Dermis blood vessel endothelial cell (primary cell): ENCODE measurements around the gene AGBL4. TPM values are rescaled to one million over a fixed set of nuclear protein-coding genes. Genes with fewer than 3 reads are reported as not detected.

Source experiments
- DNase-seq: peaks from one replicate; pipeline ENCODE4 v3.0.0; 2010
- total RNA-seq: library from RNA; depleted of rRNA; stranded (reverse); fragments of >200 nt; gene quantifications from 2 replicates; pipeline ENCODE4 v1.2.3, GENCODE V29; 2014

Gene AGBL4
- total RNA-seq, 1 donor from 2014 or later = not detected

DNA sequence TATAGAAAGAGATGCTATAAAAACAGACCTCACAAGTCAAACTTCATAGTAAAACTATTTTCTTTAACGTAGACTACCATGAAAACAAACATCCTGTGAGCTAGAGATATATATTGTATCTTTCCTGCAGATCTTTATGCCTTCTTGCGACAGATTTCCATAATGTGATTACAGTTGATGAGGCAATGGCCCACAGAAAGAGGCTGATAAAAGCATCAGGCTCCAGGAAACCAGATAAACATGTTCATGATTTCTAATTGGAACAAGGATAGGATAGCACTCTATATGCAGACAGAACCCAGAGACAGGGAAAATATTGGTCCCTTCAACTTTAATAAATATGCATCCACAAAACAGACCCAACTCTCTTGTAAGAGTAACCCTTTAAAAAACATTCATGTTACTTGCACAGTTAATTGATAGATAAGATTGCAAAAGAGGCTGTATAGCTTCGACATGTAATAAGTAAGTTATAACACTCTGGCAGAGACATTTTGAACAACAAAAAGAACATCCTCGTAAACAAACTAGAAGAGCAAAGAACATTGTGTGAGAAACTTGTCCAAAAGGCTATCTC lies 329.4 kb downstream of the AGBL4 start:
- no peak for DNase-seq

GRCh38 chr1:49686107-49686506 lies 337.6 kb downstream of the AGBL4 start:
- DNase-seq = no peak

DNA sequence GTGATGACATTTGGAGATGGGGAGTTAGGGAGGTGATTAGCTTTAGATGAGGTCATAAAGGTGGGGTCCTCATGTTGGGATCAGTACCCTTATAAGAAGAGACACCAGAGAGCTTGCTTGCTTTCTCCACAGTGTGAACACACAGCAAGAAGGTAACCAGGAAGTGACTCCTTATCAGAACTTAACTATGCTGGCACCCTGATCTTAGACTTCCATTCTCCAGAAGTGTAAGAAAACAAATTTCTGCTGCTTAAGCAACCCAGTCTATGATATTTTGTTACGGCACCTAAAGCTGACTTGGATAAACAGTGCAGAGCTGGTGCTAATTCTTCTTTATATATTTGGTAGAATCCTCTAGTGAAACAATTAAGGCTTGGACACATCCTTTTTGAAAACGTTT lies 346.0 kb downstream of the AGBL4 start:
- DNase-seq = no peak

GRCh38 chr1:49651136-49651535 lies 372.6 kb downstream of the AGBL4 start:
- DNase-seq = no peak

DNA sequence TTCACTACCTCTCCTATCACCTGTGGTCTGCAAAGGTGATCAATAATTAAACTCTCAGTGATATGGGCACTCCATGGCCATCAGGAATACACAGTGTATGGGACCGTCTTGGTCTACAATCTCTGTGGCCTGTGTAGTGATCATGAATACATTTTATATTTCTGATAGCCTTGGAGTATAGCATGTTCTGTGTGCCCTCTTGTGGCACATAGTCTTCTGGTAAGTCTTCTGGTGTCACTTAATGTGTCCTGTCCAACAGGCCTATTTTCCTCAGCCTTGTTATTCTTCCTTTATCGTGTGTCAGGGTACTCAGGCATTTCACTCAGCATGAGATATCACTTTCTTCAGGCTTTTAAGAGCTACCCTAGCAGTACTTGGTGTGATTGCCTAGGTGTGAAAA lies 393.6 kb downstream of the AGBL4 start:
- DNase-seq = no peak

DNA sequence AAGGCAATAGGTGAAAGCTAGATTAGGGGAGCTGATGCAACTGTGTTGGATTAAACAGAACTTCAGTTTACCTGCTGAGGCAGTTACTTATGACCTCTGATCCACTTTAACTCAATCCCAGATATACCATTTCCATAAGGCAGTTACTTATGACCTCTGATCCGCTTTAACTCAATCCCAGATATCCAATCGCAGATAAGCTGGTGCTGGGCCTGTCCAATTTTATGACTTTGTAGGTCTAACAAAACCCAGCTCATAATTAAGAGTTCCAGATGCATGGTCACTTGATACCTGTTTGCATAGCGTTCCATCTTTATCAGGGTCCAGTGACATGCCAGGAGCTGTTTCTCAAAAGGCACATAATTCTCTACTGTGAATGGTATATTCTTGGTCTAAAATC lies 396.0 kb downstream of the AGBL4 start:
- DNase-seq = no peak

GRCh38 chr1:49626472-49626871 lies 397.3 kb downstream of the AGBL4 start:
- no peak for DNase-seq

- DNase-seq = no peak
Measured at GRCh38 chr1:49622877-49623276, 400.9 kb downstream of the AGBL4 start.

GRCh38 chr1:49606082-49606481 lies 417.7 kb downstream of the AGBL4 start:
- no peak for DNase-seq

DNA sequence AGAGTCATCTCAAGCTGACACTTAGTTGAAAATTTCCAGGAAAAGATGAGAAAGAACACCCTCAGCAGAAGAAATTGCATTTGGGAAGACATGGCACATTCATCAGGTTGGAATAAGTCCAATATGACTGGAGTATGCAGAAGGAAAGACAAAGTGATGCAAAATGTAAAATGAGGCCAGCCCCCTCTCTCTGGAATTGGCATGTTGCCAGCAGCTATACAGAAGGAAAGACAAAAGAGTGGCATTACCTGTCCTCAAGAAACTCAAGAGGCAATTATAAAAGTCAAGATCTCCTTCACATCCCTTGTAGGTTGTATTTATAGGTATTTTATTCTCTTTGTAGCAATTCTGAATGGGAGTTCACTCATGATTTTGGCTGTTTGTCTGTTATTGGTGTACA lies 426.3 kb downstream of the AGBL4 start:
- DNase-seq = no peak

DNA sequence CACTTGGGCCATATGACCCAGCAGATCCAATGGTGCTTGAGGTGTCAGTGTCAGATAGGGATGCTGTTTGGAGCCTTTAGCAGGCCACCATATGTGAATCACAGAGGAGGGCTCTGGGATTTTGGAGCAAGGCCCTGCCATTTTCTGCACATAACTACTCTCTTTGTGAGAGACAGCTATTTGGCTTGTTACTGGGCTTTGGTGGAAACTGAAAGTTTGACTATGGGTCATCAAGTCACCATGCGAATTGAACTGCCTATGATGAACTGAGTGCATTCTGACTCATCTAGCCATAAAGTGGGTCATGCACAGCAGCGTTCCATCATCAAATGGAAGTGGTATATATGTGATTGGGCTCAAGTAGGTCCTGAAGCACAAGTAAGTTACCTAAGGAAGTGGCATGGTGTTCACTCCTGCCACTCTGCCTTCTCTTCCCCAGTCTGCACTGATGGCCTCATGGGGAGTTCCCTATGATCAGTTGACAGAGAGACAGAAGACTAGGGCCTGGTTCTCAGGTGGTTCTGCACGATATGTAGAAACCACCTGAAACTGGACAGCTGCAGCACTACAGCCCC lies 447.3 kb downstream of the AGBL4 start:
- DNase-seq = no peak

DNA sequence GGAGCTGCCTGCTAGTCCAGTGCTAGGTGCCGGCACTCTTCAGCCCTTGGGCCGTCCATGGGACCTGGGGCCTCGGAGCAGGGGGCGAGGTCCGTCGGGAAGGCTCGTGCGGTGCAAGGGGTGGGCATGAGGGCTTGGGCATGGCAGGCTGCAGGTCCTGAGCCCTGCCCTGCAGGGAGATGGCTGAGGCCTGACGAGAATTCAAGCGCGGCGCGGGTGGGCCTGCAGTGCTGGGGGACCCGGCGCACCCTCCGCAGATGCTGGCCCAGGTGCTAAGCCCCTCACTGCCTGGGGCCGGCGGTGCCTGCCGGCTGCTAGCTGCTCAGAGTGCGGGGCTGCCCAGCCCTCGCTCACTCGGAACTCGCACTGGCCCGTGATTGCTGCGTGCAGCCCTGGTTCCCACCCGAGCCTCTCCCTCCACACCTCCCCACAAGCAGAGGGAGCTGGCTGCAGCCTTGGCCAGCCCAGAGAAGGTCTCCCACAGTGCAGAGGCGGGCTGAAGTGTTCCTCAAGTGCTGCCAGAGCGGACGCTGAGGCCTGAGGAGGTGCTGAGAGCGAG lies 467.0 kb downstream of the AGBL4 start:
- no peak for DNase-seq

- no peak for DNase-seq
Measured at GRCh38 chr1:49552101-49552500, 471.7 kb downstream of the AGBL4 start.

GRCh38 chr1:49544615-49545014 lies 479.1 kb downstream of the AGBL4 start:
- DNase-seq = no peak

DNA sequence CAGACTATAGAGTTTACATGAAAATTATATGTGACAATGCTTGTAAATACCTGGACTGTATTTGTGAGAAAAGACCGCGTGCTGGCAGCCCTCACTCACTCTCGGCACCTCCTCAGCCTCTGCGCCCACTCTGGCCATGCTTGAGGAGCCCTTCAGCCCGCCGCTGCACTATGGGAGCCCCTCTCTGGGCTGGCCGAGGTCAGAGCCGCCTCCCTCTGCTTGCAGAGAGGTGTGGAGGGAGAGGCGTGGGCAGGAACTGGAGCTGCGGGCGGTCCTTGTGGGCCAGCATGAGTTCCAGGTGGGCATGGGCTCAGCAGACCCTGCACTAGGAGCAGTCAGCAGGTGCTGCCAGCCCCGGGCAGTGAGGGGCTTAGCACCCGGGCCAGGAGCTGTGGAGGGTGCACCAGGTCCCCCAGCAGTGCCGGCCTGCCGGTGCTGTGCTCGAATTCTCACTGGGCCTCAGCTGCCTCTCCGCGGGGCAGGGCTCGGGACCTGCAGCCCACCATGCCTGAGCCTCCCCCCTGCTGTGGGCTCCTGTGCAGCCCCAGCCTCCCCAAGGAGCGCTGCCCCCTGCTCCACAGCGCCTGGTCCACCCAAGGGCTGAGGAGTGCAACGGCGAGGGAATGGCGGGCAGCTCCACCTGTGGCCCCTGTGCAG lies 482.5 kb downstream of the AGBL4 start:
- DNase-seq = no peak

GRCh38 chr1:49527606-49528305 lies 496.0 kb downstream of the AGBL4 start:
- no peak for DNase-seq

DNA sequence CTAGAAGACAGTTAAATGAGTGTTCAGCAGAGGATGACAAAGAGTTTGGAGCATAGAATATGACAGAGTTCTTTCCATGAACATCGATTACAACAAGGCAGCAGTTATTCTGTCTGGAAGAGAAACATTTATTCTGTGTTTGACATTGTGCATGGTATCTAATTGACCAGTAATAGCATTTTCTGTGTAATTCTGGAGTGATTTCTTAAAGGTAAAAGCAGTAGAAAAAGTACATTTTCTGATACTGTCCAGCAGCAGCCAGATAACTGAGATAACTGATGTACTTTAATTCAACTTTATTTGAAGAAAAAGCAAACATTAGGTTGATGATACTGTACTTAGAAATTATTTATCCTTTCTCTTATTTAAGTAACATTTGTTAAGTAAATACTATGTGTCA lies 497.1 kb downstream of the AGBL4 start:
- DNase-seq = no peak

DNA sequence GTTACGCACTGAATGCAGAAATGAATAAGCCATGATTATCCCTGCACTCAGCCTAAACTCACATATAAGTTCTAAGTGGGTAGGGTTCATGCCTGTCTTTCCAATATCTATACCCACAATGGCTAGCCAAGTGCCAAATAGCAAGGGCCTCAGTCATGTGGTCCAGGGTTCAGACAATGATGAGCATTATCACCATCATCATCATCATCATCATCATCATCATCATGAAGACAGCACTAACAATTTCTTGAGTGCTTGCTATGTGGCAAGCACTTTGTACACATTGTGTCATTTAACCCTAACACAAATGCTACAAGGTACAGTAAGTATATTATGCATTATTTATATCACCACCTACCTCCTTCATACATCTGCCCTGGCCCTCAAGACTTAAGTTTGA lies 500.0 kb downstream of the AGBL4 start:
- no peak for DNase-seq

DNA sequence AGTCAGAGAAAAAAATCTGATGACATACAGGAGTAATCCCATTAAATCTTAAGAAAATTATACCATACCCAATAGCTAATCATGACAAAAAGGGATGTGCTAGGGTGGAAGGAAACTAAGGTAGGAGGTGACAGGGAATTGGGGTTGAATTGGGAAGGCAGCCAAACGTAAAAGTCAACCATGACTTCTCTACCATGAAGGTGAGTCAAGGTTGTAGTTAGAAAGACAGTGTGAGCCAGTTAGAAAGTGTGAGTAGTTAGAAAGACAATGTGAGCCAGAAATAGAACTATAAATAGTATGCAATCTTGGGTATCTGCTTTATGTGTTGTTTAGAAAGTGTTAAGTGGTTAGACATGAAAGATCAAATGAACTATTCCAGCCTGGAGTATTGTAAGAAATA lies 556.8 kb downstream of the AGBL4 start:
- DNase-seq = no peak

GRCh38 chr1:49465486-49466185 lies 558.1 kb downstream of the AGBL4 start:
- no peak for DNase-seq

DNA sequence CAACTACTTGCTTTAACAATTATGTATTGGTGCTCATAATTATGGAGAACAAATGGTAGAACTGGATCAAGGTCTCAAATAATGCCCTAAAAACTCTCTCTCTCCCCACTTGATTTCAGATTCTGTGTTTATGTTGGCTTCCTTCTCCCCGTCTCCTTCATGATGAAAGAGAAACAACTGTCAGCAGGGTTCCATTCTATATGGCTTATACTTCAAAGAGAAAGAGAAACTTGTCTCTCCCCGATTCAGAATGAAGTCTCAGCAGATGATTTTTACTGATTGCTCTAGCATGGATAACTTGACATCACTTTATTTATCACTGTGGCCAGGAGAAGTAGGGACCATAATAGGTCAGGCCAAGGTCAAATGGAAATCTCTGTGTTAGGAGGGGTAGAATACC lies 575.6 kb downstream of the AGBL4 start:
- no peak for DNase-seq

DNA sequence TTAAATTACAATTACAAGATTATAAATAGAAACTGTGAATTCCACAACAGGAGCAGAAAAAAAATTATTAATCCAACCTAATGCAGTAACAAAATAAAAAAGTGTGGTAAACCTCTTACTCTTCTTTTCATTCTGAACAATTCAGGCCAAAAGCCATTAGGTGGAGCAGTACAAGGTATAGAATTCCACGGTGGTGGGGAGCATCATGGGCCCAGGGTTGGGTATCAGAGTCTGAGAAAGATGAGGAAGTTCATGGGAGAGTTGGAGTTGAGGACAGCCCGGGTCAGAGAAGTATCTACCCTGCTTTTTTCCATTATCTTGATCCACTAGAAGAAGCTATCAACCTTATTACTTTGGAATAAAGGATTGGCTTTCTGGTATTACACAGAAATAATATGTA lies 586.9 kb downstream of the AGBL4 start:
- no peak for DNase-seq

GRCh38 chr1:49435291-49435690 lies 588.5 kb downstream of the AGBL4 start:
- no peak for DNase-seq
